ENCODE results near the gene MAP3K14. TPM values are rescaled to one million over a fixed set of nuclear protein-coding genes. Genes with fewer than 3 reads are reported as not detected.
A peak's percentile ranks its signal among the peaks of the same experiment; 100 is the strongest.

MAP3K14 gene
- total RNA-seq, 1 experiment from 2014 or later = 3.0 TPM

DNA sequence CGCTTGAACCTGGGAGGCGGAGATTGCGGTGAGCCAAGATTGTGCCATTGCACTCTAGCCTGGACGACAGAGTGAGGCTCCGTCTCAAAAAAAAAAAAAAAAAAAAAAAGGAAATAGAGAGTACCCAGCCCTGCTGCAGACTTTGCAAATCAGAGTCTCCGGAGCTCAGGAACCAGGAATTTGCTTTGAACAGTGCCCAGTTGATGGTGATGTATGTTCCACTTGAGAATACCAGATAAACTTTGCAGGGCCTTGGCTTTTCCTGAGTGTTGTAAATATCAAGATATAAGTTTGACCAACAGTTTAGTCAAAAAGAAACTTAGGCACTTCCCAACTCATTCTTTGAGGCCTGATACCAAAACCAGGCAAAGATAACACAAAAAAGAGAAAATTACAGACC lies 30.6 kb upstream of the MAP3K14 start:
- DNase-seq (ENCODE audit: low spot score) = no peak
- no peaks in the 10 kb centered on the region for H3K9me3 ChIP-seq (ENCODE audit: low read depth, low read length, poor library complexity, severe bottlenecking)
- no peak overlapping the region for H3K27ac ChIP-seq (ENCODE audit: low read depth, low read length, poor library complexity, severe bottlenecking)
- no peak overlapping the region for H3K4me3 ChIP-seq (ENCODE audit: low read depth, low read length, poor library complexity, severe bottlenecking)
- peaks cover 4% of the 10 kb centered on the region for H3K27me3 ChIP-seq (replicated peaks; ENCODE audit: insufficient read depth, low read depth, low read length, poor library complexity)
- H3K4me1 ChIP-seq (ENCODE audit: insufficient read depth, low read length, poor library complexity, severe bottlenecking) = peaks cover 21% of the 10 kb centered on the region
- H3K36me3 ChIP-seq (ENCODE audit: insufficient read depth, low read length, poor library complexity, severe bottlenecking) = no peaks in the 10 kb centered on the region
- no TSS peak for BruUV-seq (replicated peaks)
- no peak for TF ChIP-seq EZH2 (IDR thresholded peaks at IDR 0.05; ENCODE audit: borderline replicate concordance, low read depth, low read length, poor library complexity, severe bottlenecking)
- TF ChIP-seq, protein P1, sequence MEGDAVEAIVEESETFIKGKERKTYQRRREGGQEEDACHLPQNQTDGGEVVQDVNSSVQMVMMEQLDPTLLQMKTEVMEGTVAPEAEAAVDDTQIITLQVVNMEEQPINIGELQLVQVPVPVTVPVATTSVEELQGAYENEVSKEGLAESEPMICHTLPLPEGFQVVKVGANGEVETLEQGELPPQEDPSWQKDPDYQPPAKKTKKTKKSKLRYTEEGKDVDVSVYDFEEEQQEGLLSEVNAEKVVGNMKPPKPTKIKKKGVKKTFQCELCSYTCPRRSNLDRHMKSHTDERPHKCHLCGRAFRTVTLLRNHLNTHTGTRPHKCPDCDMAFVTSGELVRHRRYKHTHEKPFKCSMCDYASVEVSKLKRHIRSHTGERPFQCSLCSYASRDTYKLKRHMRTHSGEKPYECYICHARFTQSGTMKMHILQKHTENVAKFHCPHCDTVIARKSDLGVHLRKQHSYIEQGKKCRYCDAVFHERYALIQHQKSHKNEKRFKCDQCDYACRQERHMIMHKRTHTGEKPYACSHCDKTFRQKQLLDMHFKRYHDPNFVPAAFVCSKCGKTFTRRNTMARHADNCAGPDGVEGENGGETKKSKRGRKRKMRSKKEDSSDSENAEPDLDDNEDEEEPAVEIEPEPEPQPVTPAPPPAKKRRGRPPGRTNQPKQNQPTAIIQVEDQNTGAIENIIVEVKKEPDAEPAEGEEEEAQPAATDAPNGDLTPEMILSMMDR (conservative IDR thresholded peaks at IDR 0.05; ENCODE audit: low read depth, low read length) = no peak
- ChIA-PET POLR2A (ENCODE audit: low non-redundant PET) (no interaction called here), CTCF (no interaction called here)
- intact Hi-C loops (cut with micrococcal nuclease; ENCODE audit: unreplicated experiment) = no loop called here

DNA sequence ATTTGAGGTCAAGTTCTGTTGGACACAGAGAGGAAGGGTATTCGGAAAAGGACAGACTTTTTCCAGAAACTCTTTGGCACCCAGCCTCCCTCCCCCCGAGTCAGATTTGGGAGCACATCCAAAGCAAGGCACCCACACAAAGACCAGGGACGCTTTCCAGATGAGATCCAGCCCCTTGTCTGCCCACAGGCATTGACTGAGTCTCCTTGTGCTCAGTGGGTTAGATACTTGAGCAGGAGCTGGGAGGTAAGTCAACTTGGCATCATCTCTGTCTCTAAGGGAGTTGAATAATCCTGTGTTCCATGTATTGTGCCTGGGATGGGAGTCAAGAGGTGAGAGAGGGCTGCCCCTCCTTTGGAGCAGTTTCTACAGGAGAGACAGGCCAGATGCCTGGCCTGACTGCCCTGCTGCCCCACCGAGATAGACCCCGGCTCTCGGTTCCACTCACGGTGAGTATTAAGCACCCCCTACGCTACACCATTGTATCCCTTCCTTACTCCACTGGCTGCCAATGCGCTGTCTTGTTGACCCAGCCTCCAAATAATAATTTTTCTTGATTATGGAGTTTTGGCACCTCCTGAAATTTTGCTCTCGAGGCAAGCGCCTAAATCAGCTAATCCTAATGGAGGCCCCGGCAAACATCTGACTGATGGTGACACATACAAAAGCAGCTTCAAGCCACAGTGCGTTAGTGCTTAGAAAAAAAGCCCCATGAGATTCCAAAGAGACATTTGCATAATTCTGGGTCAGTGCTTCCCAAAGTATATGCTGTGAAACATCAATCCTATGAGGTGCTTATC lies 29.6 kb upstream of the MAP3K14 start:
- BruUV-seq (replicated peaks) = no TSS peak
- CTCF ChIA-PET = no interaction called here
- Histone ChIP-seq H3K4me3 (ENCODE audit: low read depth, low read length, poor library complexity, severe bottlenecking) (no peak overlapping the region), H3K4me1 (ENCODE audit: insufficient read depth, low read length, poor library complexity, severe bottlenecking) (peaks cover 21% of the 10 kb centered on the region), H3K9me3 (ENCODE audit: low read depth, low read length, poor library complexity, severe bottlenecking) (no peaks in the 10 kb centered on the region), H3K27me3 (replicated peaks; ENCODE audit: insufficient read depth, low read depth, low read length, poor library complexity) (peaks cover 4% of the 10 kb centered on the region), H3K36me3 (ENCODE audit: insufficient read depth, low read length, poor library complexity, severe bottlenecking) (no peaks in the 10 kb centered on the region), H3K27ac (ENCODE audit: low read depth, low read length, poor library complexity, severe bottlenecking) (no peak overlapping the region)
- TF ChIP-seq EZH2 (IDR thresholded peaks at IDR 0.05; ENCODE audit: borderline replicate concordance, low read depth, low read length, poor library complexity, severe bottlenecking) = no peak
- TF ChIP-seq, protein P1 (conservative IDR thresholded peaks at IDR 0.05; ENCODE audit: low read depth, low read length) = no peak
- no peak for DNase-seq (ENCODE audit: low spot score)
- intact Hi-C loops (cut with micrococcal nuclease; ENCODE audit: unreplicated experiment) = no loop called here
- POLR2A ChIA-PET (ENCODE audit: low non-redundant PET) = no interaction called here

DNA sequence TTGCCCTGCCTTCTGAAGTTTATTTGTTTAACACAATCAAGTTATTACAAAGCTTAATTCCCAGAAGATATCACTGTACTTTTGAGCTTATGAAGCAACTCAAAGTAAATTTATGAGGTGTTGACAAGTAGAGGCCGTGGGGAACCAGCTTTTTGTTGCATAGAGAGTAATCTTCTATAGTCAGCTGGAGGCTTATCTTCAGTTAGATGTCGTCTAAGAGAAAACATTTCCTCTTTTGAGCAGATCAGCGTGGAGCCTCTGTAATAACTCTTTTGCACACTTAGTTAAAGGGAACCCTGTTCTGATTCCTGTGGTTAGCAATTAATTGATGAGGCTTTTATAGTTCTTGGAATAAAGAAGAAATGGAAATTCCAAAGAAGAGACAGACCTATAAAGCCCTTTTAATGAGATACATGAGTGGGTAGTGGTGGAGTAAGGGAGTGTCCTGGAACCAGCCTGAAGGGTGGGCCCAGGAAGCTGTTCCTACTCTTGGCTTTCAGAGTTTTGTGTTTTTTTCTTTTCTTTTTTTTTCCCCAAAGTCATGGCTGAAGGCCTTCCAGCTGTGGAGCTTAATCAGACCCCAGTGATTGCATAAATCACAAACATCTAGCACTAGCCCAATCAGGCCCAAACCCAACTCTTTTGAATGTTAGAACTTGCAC lies 28.9 kb upstream of the MAP3K14 start:
- ChIA-PET CTCF (no interaction called here), POLR2A (ENCODE audit: low non-redundant PET) (no interaction called here)
- Histone ChIP-seq H3K27me3 (replicated peaks; ENCODE audit: insufficient read depth, low read depth, low read length, poor library complexity) (peaks cover 4% of the 10 kb centered on the region), H3K36me3 (ENCODE audit: insufficient read depth, low read length, poor library complexity, severe bottlenecking) (no peaks in the 10 kb centered on the region), H3K9me3 (ENCODE audit: low read depth, low read length, poor library complexity, severe bottlenecking) (no peaks in the 10 kb centered on the region), H3K4me3 (ENCODE audit: low read depth, low read length, poor library complexity, severe bottlenecking) (no peak overlapping the region), H3K27ac (ENCODE audit: low read depth, low read length, poor library complexity, severe bottlenecking) (no peak overlapping the region), H3K4me1 (ENCODE audit: insufficient read depth, low read length, poor library complexity, severe bottlenecking) (peaks cover 21% of the 10 kb centered on the region)
- no peak for TF ChIP-seq EZH2 (IDR thresholded peaks at IDR 0.05; ENCODE audit: borderline replicate concordance, low read depth, low read length, poor library complexity, severe bottlenecking)
- no TSS peak for BruUV-seq (replicated peaks)
- DNase-seq (ENCODE audit: low spot score) = peak; percentile 93
- intact Hi-C loops (cut with micrococcal nuclease; ENCODE audit: unreplicated experiment) = no loop called here

All from A673 (cell line).